GM12891 (cell line): ENCODE results near the gene ALG6.

Source experiments
- PAX5 ChIP-seq: IDR thresholded peaks from 2 replicates; pipeline ENCODE4 v1.6.1; 2011; ENCODE audit warnings: low read length, moderate library complexity, mild to moderate bottlenecking; ENCODE audit not compliant: insufficient read depth, severe bottlenecking
- POLR2A ChIP-seq: IDR thresholded peaks from 2 replicates; pipeline ENCODE4 v1.6.1; 2011; ENCODE audit warnings: low read depth, low read length, control low read depth
- POLR2AphosphoS5 ChIP-seq: IDR thresholded peaks from 2 replicates; pipeline ENCODE4 v1.6.1; 2011; ENCODE audit warnings: low read depth, low read length, control low read depth
- SPI1 ChIP-seq: IDR thresholded peaks from 2 replicates; pipeline ENCODE4 v1.6.1; 2011; ENCODE audit warnings: low read depth, low read length, control low read depth
- TAF1 ChIP-seq: IDR thresholded peaks from 2 replicates; pipeline ENCODE4 v1.6.1; 2011; ENCODE audit warnings: low read depth, low read length, control low read depth

GRCh38 chr1:63324779-63325119 is 42.7 kb upstream of the ALG6 start:
- TF ChIP-seq POLR2A (no peak), POLR2AphosphoS5 (no peak), SPI1 (no peak), TAF1 (no peak), PAX5 (no peak)
